ENCODE measurements around the gene TXNL4B.

Gene TXNL4B

DNA sequence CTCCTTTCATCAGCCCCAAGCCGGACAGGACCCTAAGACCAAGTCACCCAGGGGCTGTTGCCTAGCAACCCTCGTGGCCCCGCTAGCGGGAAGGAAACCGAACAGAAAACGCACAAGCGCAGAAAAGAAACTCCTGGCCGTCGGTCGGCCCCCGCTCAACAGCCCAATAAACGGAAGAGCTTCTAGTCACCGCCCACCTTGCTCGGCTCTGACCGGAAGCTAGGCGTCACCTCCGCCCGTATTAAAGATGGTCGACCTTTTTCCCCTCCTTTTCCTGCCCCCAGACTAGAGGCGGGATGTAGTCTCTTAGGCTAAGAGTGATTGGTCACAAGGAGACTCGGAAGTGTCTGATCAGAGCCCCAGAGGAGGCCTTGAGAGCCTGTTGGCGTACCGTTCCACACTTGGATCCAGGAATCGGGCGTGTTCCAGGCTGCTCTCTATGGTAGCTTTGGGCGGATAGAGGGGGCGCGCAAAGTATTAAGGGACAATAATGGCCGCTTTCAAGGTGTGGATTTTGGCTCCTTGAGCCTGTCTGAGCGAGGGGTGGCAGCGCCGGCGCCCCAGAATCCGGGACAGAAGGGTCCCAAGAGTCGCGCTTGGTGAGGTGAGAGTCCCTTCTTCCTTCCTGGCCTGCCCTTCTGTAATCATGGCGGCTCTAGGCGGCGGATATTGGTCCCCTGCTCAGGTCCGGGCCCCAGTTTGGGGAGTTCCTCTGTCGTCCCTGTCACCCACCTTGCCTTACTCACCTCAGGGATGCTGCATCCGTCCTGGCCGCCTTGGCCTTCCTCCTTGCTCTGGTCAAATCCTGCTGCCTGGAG, at the start of gene TXNL4B, which contains the start of gene DHX38:
TSS of gene TXNL4B (minus strand) at position 173 of the 818 bp plus-strand sequence. CDS start 2,871 bp downstream, outside the sequence.
TSS of gene DHX38 (plus strand) at position 400 of the 818 bp plus-strand sequence. CDS start 2,311 bp downstream, outside the sequence.
- DNase-seq = peak; percentile 77 to 100 (median 94)

DNA sequence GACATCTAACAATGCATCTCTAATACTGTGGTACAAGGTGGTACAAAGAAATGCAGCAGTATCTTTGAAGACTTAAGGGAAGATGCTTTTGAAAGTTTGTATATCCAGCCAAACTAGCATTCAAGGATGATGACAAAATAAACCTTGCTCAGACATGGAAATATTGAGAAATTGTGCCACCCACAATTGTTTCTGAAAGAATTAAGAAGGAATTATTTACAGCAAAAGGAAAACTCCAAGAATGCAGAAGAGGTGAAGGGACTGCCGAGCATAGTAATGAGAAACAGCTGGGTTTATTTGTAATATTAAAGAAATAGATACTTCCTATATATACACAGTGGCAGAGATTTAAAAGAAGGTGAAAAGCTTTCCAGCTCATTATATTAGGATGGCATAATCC, 49.1 kb upstream of the TXNL4B start:
- no peak for DNase-seq

DNA sequence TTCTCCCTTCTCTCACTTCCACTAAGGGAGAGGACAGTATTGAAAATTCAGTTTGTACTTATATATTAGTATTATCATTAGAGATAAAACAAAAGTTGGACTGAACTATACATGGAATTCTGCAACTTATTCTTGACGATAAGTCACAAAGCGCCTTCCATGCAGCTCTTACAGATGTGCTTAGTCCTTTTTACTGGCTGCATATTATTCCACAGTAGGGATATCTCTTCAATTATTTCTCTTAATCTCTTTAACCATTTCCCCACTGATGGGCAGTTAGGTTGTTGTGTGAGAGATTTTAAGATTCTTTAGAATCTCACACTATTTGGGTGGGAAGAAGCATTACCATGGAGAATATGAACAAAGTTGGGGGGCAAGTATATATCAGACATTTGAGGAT, 46.5 kb upstream of the TXNL4B start:
- DNase-seq = no peak

DNA sequence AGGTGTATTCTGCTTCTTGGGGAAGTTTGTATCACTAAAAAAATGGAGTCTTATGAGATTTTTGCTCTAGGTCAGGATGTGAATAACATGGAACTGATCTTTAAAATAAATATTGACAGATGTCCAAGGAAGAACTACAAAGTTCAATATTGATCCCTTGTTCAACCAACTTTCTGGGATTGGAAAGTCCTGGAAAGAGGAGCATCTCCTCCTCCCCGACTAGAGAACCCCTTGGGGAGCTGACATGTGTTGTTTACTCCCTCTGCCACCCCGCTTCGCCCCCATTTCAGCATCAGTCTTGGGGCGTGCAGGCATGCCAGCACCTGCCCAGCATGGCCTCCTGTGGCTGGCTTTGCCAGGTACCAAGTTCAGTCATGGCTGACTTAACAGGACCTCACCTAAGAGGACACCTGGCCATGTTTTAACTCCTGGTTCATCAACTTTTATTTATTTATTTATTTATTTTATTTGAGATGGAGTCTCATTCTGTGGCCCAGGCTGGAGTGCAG, 44.7 kb upstream of the TXNL4B start:
- no peak for DNase-seq

DNA sequence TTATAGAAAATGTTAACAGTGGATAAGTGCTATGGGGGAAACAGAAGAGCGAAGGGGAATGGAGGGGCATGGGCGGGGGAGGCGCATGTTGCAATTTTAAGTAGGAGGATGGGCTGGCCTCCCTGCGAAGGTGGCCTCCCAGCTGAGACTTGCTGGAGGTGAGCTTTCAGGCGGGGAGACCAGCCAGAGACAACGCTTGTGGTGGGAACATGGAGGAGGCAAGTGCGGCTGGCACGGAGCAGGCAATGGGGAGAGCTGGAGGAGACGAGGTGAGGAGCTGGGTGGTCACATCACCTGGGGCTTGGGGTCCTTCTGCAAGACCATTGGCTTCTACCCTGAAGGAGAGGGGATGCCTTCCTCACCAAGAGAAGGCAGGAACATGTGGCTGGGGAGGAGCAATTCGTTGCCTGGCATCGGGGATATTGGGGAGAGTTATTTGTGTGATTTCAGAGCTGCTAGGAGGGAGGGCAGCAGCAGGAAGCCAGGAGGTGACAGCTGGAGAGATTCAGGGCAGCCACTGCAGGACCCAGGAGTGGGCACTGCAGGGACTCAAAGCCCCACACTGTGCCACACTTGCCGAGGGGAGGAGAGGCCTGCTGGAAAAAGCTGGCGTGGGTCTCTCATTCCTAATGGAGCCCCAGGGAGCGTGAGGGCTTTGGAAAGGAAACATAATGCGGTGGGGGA, 44.1 kb upstream of the TXNL4B start:
- DNase-seq = no peak

DNA sequence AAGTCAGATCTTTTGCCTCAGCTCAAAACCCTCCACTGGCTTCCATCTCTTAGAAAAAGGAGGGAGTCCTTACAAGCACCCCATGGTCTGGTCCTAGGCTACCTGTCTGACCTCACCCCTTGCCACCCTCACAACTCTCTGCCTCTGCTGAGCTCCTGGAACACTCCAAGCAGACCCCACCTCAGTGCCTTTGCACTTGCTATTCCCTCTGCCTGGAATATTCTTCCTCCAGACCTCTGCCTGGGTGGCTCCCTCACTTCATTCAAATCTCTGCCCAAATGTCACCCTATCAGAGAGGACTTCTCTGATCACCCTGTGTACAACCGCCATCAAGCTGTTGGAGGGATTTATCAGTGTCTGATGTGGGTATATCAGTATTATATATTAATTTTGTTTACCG, 41.1 kb upstream of the TXNL4B start:
- DNase-seq = no peak

DNA sequence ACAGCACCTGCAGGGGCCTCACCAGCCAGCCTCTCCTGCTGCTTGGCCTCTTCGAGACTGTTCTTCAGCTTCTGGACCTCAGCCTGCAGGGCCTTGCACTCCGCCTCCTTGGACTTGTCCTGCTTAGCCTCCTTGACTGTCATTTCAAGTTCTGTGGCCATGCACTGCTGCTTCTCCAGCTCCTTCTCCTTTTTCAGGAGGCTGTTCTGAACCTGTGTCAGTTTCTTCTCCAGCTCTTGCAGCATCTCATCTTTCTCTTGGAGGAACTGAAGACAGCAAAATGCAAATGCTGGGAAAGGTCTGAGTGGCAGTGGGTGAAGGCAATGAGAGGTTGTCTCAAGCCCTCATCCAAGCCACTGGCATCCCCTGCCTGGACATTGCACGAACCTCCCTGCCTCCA, 39.3 kb upstream of the TXNL4B start:
- DNase-seq = no peak

DNA sequence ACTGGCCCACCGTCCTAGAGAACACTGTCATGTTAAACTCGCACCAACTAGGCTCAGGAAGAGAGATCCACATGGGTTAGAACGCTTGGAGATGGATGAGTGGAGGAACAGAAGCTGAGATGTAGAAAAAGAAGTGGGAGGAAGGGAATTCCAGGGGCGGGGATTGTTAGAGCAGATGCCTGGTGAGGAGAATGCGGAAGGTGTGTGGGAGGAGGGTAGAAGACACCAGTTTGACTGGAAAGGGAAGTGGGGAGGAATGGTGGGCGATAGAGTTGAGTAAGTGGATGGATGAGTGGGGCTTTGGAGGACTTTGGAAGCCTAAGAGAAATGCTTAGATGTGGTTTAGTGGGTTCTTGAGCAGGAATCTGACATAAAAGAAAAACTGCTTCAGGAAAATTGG, 37.6 kb upstream of the TXNL4B start:
- DNase-seq = no peak

DNA sequence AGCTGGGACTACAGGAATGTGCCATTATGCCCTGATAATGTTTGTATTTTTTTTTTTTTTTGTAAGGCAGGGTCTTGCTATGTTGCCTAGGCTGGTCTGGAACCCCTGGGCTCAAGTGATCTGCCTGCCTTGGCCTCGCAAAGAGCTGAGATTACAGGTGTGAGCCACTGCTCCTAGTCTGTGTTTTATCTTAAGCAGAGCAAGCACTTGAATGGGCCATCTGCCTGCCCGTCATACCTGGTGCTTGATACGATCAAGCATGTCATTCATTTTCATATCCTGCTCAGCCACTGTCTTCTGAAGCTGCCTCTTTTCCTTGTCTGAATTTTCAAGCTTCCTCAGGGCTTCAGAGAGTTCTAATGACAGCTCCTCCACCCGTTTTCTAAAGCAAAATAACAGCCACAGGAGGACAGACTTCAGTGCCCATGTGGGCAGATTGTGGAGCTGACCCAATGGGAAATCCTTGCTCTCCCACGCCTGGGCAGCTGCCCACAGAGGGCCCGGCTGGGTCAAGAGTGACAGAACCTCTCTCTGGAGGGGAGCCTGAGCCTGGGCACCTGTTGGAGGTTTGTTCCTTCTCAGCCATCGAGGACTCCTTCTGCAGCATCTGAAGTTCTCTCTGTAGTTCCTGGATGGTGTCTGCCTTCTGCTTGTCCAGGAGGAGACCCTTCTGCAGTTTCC, 36.7 kb upstream of the TXNL4B start:
- DNase-seq = no peak

DNA sequence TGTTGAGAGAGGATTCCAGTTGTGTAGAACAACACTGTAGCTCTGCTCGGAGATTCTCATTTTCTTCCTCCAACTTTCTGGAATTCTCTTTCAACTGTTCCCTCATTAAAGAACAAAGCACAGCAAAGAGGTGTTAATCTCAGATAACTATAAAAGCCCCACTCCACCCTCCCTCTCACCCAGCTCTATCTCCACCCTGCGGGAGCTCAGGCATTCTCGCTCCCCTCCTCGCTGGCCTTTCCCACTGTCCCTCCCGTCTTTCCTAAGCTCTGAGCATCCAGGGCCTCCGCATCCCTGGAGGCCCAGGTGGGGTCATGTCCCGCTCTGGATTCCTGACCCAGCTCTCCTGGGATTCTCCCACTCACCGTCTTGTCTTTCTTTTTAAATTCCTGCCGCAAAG, 35.3 kb upstream of the TXNL4B start:
- DNase-seq = no peak

DNA sequence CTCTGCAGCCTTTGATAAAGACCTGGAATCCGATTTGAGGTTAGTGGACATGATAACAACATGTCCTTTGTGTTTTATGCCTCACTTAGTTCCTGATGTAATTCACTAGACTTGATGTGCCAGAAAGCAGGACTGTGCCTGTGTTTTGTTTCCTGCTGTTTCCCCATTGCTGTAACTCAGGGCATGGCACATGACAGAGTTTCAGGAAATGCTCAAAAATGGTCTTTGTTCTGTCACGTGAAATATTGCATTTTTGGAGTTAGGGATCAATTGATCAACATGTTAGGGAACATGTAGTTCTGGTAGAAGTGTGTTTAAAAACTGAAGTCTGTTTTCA, 33.0 kb upstream of the TXNL4B start:
- peak in 2 of 14 donors; percentile 1 to 17 for DNase-seq

DNA sequence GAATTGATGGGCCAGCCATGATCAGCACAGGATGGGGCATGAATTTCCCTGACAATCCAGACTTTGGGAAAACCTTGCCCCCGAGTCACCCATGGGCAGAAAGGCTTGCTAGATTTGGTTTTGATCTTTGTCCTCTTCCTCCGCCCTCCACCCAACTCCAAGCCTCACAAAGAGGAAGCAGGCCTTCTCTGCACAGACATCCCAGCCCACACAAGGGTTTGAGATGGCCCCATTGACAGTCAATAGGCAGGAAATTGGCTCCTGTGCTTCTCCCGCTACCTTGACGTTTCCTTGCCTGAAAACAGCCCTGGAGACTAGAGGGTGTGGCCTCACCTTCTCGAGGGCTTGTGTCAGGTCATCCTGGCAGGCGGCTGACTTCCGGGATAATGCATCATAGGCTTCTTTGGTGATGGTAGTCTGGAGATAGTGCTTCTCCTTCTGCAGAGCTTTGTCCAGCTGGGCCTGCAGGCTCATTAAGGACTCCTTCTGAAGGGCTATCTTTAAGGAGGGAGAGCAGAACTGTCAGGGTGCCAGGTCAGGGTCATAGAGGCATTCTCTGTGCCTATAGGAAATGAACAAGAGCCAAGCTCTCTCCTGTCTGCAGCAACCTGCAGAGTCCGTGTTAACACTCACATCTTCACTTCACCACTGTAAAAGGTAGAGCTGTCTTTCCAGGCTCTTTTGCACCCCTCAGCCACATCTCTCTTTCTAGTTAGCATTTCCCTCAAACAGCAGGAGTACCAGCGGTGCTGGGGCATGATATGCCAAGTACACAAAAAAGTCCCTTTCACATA, 32.4 kb upstream of the TXNL4B start:
- DNase-seq = peak in 1 of 14 donors; percentile 39

DNA sequence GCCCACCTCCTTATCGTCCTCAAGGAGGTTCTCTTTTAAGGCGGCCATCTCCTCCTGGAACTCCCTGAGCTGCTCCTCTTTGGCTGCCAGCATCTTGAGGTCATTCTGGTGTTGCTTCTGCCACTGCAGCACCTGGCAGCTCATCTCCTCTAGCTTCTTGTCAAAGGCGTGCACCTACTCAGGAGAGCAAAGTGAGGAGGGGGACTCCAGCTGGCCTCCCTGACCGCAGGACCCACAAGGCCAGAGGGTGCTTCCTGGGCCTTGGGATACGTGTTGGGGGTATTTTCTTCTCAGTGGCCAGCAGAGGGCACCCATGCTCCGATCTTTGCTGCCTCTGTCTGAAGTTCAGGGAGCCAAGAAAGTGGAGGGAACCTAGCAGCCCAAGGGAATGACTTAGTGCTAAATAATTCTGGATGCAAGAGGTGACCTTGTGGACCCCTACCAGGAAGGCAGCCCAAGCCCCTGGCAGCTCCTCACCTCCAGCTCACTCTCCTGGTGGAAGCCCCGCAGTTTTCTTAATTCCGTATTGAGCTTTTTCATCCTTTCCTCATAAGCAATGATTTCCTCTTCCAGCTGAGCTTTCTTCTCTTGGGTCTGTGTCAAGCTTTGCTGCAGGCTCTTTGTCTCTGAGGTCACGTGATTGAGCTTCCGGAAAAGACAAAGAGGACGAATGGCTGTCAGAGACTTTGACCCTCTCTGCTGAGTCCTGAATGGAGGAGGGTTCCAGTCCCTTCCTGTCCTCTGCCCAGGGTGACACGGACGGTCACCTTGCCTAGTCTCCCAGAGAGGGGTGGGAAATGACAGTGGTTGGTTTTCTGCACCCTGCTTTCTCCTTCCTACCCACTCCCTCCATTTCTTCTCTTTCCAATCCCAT, 31.6 kb upstream of the TXNL4B start:
- DNase-seq = peak in 12 of 14 donors; percentile 11 to 74 (median 62)

DNA sequence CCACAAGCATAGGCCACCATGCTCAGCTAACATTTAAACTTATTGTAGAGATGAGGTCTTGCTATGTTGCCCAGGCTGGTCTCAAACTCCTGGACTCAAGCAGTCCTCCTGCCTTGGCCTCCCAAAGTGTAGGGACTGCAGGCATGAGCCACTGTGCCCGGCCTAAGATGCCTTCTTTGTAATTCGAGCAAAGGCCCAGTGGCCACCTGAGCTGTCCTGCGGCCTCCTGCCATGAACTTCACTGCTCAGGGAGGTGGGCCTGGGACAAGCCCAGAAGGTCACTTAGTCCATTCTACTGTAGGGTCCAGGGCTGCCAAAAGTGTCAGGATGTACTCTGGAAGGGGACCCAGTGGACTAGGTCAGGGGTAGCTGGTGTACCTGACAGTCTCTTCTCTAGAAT, 30.7 kb upstream of the TXNL4B start:
- DNase-seq = no peak

DNA sequence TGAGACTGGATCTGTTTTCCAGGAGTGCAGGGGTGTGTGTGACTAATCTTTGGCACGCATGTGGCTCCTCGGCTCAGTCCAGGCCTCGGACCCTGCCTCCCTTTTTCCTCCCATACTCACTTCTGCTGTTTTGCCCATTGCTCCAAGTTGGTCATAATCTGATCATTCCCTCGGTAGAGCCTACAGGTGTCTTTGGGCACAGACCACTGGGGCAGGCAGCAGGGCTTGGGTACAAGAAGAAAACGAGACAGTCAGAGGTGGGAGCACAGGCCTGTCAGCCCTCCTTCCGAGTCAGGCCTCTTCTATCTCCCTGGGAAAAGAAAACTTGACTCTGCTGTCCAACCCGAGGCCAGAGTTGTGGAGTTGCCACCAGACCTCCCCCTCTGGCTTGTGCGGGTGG, 30.0 kb upstream of the TXNL4B start:
- no peak for DNase-seq

DNA sequence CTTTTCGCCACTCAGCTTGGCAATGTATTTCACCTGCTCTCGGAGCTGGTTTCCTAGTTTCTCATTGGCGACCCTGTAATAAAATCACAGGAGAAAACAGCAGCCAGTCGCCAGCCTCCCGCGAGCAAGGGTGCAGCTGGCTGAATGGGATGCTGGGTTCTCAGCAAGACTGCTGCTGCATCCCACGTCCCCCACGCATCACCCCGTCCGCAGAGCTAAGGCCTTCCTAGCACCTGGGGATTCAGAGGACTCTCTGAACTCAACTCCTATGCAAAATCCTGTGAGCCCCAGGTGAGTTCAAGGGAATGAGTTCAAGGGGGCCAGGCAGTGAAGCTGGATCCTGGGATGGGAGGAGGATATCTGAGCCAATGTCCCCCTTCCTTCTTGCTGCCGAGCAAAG, 29.5 kb upstream of the TXNL4B start:
- DNase-seq = no peak

DNA sequence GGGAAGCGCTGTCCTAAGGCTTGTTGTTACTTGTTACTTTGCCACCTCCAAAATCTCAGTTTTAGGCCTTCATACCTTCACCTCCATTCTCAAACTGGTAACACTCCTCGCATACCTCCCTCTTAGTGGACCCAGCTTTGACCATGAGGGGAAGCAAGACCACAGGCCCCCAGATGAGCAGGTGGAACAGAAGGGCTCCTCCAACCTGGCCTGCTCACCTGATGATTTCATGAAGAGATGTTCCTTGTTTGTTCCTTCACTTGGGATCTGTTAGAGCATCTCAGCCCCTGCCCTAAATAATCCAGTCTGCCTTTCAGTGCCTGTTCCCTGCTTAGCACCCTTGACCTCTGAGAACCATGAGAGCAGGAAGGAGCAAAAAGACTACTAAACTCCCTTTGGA, 28.9 kb upstream of the TXNL4B start:
- no peak for DNase-seq

DNA sequence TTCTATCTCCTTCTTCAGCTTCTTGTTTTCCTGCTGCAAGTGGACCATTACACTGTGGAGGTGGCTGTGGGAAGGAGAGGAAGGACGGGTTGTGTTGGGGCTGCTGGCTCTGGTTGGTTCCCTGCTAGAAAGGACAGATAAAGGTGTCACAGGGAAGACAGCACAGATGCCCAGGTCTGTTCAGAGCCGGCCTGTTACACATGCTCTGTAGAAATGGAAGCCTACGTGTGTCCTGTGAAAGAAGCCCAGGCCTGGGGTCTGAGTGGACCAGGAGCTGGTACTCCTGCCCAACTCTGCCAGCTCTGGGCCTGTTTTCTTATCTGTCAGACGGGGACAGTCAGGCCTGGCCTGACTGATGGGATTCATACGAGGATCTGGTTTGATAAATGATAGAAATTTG, 26.6 kb upstream of the TXNL4B start:
- DNase-seq = no peak

DNA sequence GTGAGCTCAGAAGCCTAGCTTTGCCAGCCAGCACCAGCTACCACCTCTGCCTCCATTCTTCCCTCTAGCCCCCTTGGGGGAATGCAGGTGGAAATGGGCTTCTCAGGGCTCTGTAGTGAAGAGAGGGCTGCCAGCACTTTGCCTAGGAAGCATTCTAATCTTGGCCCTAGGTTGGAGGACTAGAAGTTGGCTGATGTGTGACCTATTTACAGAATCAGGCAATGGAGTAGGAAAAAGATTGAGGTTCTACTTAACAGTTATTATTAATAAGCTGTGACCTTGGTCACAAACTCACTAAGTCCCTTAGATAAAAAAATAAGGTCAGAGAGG, 20.2 kb upstream of the TXNL4B start:
- DNase-seq = no peak

DNA sequence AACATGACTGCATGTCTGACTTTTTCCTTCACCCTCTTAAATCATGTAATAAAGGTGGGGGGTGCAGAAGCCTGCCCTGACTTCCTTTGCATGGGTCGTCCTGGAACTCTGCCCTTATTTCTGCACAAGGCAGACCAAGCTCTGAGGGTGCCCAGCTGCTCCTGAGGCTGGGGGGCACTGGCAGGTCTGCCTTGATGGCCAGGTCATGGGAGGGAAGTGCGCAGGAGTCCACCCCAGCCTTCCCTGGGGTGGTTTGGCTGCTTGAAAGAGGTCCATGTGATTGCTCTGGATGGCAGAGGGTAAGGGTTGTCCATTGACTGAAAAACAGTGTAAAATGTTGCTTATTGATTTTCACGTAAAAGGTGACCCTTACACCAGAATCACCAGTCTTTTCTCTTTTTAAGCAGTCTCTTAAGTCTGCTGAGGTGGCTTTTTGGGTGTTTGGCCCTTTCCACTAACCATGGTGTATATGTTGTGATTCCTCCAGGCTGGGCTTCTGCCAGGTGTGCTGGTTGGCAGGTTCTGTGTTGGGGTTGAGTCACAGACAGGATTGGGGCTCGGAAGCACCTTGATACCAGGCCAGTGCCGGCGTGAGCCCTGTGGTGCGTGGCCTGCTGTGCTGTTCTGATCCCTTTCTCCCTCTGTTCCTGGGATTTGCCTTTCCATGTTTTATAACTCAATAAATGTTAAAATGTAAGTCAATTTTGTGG, 19.6 kb upstream of the TXNL4B start:
- DNase-seq = no peak

DNA sequence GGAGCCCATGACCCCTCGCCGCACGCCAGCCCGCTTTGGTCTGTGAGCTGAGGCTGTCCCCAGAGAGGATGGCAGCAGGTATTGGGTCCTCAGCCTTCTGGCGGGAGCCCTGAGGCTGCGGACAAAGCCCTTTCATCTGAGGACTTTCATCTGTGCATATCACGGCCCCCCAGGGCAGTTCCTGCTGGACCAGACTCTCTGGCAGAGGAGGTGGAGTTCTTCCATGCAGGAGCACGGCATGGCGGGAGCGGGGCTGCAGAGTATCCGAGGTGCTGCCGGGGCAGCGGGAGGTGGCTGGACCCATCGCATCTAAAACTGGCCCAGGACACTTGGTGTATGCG, 19.0 kb upstream of the TXNL4B start:
- no peak for DNase-seq
